RPMI8226 (cell line): Measurements from ENCODE around the gene ELK3.

Experiments
- DNase-seq: peaks from one replicate; pipeline ENCODE4 v3.0.0-alpha.2; 2015

The ELK3 gene

DNA sequence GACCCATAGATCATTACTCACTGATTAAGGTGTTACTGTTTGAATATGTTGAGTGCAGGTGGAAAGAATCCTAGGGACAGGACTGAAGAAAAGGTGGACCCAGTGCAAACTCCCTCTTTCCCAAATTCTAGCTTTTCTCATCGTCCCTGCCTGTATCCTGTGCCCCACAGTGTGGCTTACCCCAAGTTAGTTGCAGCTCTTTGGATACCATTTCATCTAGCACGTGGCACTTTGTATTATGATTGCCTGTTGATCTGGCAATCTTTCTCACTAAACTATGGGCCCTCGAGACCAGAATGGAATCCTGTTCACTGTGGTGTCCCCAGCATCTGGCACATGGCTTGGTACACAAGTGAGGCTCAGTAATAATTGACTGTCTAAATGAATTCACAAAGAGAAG, 66.5 kb downstream of the ELK3 start:
- DNase-seq, result no peak

DNA sequence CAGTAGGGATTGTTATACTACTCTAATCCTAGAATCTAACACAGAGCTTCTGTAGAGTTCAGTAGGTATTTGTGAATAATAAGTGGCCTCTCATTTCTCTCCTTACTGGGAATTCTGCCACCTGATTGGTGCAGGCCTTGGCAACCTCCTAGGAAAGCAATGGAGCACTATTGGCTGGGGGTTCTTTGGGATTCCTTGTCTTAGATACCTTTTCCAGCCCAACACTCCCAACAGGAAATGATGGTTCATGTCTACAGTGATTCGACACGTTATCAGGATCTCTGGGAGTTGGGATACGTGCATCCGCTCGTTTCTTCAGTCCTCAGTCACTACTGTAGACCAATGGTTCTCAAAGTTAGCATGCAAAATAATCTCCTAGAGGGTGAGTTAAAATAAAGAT, 67.4 kb downstream of the ELK3 start:
- DNase-seq, result no peak

DNA sequence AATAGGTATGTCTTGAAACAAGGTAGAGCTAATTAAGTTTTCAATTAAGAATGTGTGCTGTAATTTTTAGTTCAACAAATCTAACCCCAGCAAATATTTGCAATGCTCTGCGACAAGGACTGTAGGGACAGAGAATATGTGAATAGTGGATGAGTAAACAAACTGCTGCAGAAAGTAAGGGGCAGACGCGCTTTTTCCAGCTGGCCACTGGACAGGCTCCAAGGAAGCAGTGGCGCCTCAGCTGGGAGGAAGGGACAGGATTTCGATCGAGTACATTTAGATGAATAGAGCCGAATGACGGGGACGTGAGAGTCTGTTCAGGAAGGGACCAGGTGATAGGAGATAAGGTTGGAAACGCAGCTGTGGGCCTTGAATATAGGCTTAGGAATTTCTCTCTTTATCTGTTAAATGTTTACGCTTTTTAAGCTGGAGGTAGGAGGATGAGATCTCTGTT, 69.3 kb downstream of the ELK3 start:
- no peak for DNase-seq

DNA sequence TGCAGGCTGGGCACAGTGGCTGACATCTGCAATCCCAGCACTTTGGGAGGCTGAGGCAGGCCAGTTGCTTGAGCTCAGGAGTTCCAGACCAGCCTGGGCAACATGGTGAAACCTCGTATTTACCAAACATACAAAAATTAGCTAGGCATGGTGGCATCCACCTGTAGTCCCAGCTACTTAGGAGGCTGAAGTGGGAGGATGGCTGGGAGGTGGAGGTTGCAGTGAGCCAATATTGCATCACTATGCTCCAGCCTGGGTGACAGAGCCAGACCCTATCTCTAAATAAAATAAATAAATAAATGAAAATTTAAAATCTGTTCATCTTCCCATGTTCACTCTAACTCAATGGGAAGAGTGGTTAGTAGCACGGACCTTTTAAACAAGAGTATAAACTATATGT, 71.2 kb downstream of the ELK3 start:
- no peak for DNase-seq

DNA sequence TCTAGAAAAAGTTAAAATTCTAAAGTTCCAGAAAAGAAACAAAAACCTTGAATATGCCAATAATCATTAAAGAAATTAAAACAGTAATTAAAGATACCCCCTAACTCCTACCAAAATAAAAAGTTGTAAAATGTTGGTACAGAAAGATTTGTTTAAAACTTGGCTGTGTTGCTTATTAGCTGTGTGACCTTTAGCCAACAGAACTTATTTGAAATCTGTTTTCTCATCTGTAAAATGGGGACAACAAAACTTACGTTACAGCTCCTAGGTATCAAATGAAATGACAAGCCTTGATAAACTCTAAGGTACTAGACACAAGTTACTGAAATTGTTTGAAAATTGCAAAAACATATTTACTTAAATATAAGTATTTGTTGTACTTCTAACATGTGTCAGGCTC, 71.7 kb downstream of the ELK3 start:
- no peak for DNase-seq

DNA sequence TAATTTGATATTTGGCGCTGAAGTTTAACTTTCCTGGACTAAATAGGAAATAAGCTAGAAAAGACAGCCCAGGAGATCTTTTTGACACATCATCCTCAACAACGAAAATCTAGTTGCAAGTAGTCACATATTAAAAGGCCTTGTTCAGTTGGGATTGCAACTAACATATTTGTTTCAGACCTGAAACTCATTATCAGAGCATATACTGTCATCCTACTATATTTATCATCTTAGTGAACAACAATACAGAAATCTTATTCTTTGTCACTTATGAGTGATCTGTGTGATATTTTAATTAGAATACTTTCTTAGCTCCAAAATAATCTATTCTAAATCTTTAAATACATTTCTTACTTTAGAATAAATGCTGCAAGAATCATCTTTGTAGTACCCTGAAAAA, 72.1 kb downstream of the ELK3 start:
- DNase-seq, result no peak

- DNase-seq, result no peak
Measured at GRCh38 chr12:96271469-96272199, 77.5 kb downstream of the ELK3 start.

GRCh38 chr12:96274331-96274730, 80.2 kb downstream of the ELK3 start:
- DNase-seq, result no peak

GRCh38 chr12:96285158-96285557, 91.0 kb downstream of the ELK3 start:
- no peak for DNase-seq

DNA sequence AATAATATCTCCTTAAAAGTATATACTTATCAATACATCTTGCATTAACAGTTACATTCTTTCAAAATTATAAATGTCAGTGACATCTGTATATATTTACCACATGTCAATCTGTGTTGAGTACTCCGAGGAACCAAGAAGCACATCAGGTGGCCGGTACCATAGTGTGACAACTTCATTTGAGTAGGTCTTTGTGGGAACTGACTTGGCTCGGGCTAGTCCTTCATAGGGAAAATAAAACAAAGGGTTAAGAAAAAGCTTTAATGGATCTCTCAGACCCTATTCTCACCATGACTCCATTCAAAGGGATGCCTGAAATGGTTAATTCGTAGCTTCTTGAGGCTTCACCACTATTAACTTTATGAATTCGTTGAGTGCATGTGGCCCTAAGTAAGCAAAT, 94.9 kb downstream of the ELK3 start:
- DNase-seq, result no peak

DNA sequence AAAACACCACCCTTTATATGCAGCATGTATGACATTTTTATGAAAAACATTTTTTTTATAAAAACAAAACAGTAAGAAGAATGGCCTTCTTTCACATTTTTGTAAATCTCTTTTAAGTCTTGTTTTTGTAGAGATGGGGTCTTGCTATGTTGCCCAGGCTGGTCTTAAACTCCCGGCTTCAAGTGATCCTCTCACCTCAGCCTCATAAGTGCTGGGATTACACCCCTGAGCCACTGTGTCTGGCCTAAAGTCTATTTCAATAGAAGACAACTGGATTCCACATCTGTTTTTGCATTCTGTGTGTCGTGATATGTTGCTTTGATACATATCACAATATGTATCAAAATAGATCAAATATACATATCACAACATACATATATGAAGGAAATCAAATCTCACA, 98.9 kb downstream of the ELK3 start:
- DNase-seq, result no peak

GRCh38 chr12:96294831-96295230, 100.7 kb downstream of the ELK3 start:
- peak; percentile 58 for DNase-seq

DNA sequence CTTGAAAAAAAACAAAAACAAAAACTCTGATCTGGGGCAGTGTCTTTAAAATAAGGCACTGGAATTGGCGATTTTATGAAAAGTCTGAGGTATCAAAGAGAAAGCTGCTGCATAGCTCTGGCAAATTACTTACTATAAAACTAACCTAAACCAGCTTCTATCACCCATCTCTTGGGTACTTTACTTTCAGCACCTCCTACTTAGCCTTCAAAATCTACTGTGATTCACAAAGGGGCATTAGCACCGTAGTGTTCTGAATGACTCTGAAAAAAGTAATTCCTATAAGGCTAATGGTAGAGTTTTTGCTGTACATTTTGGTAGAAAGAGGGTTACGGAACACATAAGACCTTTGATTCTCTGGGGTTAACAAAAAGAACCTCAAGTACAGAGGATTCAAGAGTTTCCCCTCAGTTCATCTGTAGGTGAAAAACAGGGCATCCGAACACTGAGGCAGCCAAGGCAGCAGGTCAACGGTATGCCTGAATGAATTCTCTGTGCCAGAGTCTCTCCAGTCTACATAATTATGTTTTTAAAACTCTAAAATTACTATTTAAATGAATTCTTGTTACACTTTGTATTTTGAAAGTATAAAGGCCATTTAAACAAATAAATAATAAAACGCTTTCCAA, 101.5 kb downstream of the ELK3 start:
- no peak for DNase-seq

- DNase-seq, result no peak
Measured at GRCh38 chr12:96297504-96297903, 103.3 kb downstream of the ELK3 start.

DNA sequence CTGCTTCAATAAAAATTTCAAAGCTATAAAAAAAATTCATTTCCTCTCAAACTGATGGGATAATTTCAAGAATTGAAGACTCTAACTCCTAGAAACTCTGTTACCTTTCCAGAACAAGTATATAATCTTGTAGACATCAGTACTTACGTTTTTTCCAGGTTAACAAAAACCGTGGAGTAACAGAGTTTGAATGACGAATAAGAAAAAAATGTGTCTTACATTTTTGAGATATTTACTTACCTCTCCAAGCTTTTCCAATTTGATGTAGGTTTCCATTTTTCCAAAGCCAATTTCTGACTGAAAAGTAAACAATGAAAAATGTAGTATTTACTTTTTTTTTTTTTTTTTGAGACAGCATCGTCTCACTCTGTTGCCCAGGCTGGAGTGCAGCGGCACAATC, 105.9 kb downstream of the ELK3 start:
- DNase-seq, result no peak

DNA sequence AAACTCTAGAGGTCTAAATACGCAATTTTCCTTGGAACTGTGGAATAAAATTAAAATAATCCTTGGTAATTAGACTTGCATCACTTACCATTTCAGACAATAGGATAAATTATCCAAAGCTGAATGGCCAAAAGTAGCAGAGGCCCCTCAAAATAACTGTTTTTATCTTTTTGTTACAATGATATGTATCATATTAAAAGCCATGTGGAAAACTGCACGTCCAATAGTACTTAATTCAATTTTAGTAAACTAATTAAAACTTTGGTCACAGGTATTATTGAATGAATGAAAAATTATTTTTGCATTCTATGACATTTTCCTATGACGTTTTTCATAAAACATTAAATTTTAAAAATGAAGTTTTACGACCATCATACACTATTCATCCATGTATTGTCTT, 107.6 kb downstream of the ELK3 start:
- DNase-seq, result no peak

GRCh38 chr12:96302687-96303310, 108.6 kb downstream of the ELK3 start:
- DNase-seq, result no peak

GRCh38 chr12:96303653-96304052, 109.5 kb downstream of the ELK3 start:
- DNase-seq, result no peak

GRCh38 chr12:96305665-96306064, 111.5 kb downstream of the ELK3 start:
- DNase-seq, result no peak

DNA sequence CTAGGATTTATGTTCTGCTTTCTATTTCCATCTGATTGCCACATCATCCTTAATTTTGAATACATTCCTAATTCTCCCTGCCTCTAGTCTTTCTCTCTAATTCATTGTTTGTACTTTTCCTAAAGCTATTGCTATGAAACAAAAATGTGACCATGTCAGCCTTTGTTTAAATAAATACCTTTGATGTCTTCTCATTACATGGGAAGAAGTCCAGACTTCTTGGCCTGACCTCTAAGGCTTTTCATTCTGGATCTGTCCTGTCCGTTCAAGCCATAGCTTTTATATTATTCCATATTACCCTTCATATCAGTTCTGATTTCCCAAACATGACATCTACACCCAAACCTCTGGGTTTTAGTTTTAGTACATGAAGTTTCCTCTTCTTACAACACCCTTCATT, 114.7 kb downstream of the ELK3 start:
- no peak for DNase-seq

DNA sequence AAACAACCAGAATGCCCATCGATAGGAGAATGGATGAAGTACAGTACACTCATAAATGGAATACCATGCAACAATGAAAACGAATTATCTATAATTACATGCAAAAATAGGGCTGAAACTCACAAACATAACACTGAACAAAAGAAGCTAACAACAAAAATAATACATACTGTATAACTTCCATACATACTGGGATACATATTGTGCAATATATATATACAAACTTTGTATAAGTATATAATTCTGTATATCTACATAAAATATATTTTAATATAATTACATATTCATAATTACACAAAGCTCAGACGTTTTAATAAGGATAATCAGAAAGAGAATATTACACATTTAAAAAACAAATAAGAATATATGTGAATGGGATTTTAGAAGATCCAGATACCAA, 115.9 kb downstream of the ELK3 start:
- DNase-seq, result no peak

GRCh38 chr12:96311191-96311590, 117.0 kb downstream of the ELK3 start:
- no peak for DNase-seq

DNA sequence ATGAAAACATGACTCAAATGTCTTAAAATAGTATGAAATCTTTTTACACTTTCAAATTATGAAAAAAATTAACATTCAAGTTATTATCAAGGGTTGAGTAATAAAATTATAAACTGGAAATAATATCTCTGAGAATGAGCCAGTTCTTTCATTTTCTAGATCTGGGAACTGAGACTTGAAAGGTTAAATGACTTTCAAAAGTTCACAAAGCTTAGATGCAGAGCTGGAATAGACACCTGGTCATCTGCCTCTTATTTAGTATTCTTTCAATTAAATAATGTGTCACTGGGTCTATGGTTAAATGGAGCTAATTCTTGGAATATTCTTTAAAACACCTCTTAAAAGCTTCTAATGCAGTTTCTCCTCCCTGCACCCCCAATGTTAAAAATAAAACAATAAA, 119.4 kb downstream of the ELK3 start:
- no peak for DNase-seq

DNA sequence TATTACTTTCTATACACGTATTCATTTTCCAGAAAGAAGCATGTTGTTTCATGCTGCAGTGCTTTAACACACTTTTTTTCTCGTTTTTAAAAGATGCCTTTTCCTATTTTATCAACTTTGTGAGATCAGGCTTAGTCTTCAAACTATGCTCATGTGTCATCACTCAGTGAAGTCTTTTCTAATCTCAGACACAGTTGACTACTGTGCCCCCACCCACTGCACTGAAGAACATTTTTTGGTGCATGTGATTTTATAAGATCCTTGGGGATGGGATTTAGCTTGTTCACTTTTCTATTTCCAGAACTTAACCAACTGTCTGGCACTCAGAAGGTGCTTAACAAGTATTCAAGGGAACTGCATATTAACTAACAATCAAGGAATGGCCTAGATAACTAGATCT, 120.5 kb downstream of the ELK3 start:
- no peak for DNase-seq
